SH-SY5Y (cell line): ENCODE results near the gene ZBTB47.

Experiments
- GATA2 ChIP-seq: IDR thresholded peaks from 2 replicates; pipeline ENCODE4 v1.6.1; 2011; ENCODE audit warnings: mild to moderate bottlenecking, low read depth, low read length
- GATA3 ChIP-seq: IDR thresholded peaks from 2 replicates; pipeline ENCODE4 v1.6.1; 2011; ENCODE audit warnings: low read depth, mild to moderate bottlenecking, low read length, moderate library complexity

DNA sequence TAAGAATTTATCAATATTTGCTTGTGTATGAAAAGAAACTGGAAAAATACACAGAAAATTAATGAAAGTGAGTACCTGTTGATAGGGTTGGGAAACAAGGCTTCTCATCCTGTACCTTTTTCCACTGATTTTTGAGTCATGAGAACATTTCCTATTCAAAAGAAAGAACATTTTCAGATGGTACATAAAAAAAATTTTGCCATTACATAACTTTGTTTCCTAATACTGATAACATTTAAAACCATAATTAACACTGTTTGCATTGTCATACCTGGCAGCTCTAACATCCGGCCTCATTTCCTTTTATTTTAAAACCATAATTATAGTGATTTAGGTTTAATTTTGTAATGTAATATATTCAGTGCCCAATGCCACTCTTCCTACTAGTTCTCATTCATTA, 41.3 kb upstream of the ZBTB47 start:
- TF ChIP-seq GATA2 (no peak), GATA3 (no peak)
